CD1c-positive myeloid dendritic cell (primary cell): ENCODE results near the gene PRDX1.
"Not testable (repeated sequence)": the region's sequence is repeated elsewhere in the genome, so short reads cannot be mapped to it uniquely, and the experiment has no call there.

Experiments used
- DNase-seq: peaks from one replicate; pipeline ENCODE4 v3.0.0-alpha.2; 2016; ENCODE audit errors: extremely low spot score

PRDX1 gene

GRCh38 chr1:45535988-45536766, 14.5 kb upstream of the PRDX1 start:
- DNase-seq: no peak

- DNase-seq: no peak
These were observed 10.2 kb upstream of the PRDX1 start for GRCh38 chr1:45531873-45532272.

DNA sequence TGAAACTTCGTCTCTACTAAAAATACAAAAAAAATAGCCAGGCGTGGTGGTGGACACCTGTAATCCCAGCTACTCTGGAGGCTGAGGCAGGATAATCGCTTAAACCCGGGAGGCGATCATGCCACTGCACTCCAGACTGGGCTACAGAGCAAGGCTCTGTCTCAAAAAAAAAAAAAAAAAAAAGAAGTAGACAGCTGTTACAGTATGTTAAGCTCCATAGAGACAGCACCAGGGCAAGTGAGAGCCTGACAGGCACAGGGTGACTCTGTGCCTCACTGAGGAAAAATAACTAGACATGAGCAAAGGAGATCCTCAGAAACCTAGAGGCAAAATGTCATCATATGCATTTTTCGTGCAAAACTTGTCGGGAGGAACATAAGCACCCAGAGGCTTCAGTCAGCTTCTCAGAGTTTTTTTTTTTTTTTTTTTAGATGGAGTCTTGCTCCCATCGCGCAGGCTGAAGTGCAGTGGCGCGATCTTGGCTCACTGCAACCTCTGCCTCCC, 9.0 kb upstream of the PRDX1 start:
- DNase-seq: no peak

- DNase-seq: no peak
These were observed 4.5 kb upstream of the PRDX1 start for GRCh38 chr1:45526135-45526644.

DNA sequence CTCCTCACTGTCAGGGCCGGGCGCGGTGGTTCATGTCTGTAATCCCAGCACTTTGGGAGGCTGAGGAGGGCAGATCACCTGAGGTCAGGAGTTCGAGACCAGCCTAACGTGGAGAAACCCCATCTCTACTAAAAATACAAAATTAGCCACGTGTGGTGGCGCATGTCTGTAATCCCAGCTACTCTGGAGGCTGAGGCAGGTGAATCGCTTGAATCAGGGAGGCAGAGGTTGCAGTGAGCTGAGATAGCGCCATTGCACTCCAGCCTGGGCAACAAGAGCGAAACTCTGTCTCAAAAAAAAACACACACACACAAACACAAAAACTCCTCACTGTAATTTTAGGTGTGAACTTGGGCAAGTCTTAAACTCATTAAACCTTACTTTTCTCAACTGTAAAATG, 2.3 kb upstream of the PRDX1 start:
- DNase-seq: not testable (repeated sequence)

GRCh38 chr1:45523516-45523915, 1.8 kb upstream of the PRDX1 start:
- not testable (repeated sequence) for DNase-seq

- DNase-seq: no peak
These were observed 830 bp upstream of the PRDX1 start for GRCh38 chr1:45522324-45523104.

DNA sequence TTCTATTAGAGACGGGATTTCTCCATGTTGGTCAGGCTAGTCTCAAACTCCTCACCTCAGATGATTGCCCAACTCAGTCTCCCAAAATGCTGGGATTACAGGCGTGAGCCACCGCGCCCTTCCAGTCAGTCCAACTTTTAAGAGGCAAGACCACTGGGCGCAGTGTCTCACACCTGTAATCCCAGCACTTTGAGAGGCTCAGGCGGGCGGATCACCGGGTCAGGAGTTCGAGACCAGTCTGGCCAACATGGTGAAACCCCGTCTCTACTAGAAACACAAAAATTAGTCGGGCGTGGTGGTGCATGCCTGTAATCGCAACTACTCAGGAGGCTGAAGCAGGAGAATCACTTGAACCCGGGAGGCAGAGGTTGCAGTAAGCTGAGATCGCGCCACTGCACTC, 1.9 kb downstream of the PRDX1 start:
- DNase-seq: not testable (repeated sequence)

DNA sequence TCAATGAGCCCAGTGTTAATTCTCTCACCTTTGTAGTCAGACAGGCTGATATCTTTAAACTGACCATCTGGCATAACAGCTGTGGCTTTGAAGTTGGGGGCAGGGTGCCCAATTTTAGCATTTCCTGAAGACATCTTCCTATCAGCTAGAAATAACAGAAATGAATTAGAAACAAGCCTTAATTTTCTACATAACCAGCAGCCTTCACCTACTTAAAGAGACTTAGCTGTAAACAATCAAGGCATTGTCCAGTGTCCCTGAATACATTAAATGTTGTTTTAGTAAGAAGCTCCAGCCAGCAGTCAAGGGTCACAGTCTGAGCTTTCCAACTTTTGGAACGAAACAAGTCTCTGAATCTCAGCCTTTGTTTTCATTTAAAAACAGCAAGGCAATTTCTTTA, 2.8 kb downstream of the PRDX1 start:
- DNase-seq: no peak

- not testable (repeated sequence) for DNase-seq
These were observed 3.3 kb downstream of the PRDX1 start for GRCh38 chr1:45518366-45518765.

DNA sequence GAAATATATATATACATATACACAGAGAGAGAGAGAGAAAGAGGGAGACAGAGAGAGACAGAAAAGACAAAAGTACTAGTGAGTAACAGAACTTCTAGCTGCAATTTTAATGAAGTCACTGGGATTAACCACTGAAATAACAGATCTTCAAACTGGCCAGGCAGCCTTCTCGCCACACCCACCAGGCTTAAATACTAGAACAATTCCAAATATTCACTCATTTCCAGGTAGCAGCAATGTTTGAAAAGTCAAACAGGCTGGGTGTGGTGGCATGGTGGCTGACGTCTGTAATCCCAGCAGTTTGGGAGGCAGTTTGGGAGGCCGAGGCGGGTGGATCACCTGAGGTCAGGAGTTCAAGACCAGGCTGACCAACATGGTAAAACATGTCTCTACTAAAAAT, 5.2 kb downstream of the PRDX1 start:
- no peak for DNase-seq

GRCh38 chr1:45516036-45516435, 5.6 kb downstream of the PRDX1 start:
- DNase-seq: no peak

DNA sequence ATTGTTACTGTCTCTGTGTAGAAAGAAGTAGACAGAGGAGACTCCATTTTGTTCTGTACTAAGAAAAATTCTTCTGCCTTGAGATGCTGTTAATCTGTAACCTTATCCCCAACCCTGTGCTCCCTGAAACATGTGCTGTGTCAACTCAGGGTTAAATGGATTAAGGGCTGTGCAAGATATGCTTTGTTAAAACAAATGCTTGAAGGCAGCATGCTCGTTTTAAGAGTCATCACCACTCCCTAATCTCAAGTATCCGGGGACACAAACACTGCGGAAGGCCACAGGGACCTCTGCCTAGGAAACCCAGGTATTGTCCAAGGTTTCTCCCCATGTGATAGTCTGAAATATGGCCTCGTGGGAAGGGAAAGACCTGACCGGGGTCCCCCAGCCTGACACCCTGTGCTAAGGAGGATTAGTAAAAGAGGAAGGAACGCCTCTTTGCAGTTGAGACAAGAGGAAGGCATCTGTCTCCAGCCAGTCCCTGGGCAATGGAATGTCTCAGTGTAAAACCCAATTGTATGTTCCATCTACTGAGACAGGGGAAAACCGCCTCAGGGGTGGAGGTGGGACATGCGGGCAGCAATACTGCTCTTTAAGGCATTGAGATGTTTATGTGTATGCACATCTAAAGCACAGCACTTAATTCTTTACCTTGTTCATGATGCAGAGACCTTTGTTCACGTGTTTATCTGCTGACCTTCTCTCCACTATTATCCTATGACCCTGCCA, 8.0 kb downstream of the PRDX1 start:
- DNase-seq: not testable (repeated sequence)

GRCh38 chr1:45512641-45513054, 9.0 kb downstream of the PRDX1 start:
- peak; percentile 81 for DNase-seq

- no peak for DNase-seq
These were observed 10.6 kb downstream of the PRDX1 start for GRCh38 chr1:45510972-45511527.

GRCh38 chr1:45510036-45510971, 11.4 kb downstream of the PRDX1 start:
- DNase-seq: no peak

GRCh38 chr1:45508295-45509151, 13.2 kb downstream of the PRDX1 start:
- DNase-seq: no peak

DNA sequence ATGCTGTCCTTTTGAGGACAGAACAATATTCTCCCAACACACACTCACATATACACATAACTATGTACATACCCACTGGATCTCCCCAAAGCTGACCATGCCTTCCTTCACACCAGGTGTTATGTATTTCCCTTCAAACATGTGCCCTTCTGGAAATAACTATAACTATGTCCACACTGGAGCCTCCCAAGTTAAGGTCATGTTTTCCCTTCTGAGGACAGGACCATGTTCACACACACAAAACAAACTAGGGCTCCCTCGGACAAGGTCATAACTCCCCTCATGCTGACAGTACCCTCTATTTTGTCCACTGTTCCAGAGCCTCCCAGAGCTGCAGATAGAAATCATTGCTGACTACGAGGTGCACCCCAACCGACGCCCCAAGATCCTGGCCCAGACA, 13.8 kb downstream of the PRDX1 start:
- no peak for DNase-seq

DNA sequence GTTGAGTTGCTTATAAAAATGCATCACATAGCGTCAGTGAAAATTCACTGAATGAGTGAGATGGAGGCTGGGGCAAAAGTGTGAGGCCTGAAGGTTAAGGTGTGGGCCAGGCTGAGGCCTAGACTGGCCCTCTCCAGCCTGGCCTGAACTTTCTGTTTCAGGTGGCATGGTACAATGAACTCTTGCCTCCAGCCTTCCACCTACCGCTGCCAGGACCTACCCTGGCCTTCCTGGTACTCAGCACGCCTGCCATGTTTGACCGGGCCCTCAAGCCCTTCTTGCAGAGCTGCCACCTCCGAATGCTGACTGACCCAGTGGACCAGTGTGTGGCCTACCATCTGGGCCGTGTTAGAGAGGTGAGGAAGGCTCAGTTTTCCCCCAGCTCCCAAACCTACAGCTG, 14.5 kb downstream of the PRDX1 start:
- DNase-seq: no peak
